ENCODE results near the gene GALNT10.

GALNT10 gene

DNA sequence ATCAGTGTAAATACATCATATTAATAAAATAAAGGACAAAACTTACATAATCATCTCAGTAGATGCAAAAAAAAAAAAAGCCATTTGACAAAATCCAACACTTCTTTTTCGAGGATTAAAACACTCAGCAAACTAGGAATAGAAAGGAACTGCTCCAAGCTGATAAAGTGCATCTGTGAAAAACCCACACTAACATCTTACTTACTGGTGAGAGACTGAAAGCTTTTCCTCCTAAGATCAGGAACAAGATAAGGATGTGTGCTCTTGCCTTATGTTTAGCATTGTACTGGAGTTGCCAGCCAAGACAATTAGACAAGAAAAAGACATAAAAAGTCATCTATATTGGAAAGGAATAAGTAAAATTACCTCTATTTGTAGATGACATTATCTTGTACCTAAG is 135.0 kb downstream of the GALNT10 start:
- Histone ChIP-seq H3K4me1 (ENCODE audit: insufficient read depth, low read length) (no peaks in the 10 kb centered on the region), H3K36me3 (ENCODE audit: insufficient read depth, low read length) (no peaks in the 10 kb centered on the region), H3K9ac (ENCODE audit: low read depth, low read length) (no peak overlapping the region), H3K9me3 (ENCODE audit: control insufficient read depth, insufficient read depth, low read length) (no peaks in the 10 kb centered on the region)

DNA sequence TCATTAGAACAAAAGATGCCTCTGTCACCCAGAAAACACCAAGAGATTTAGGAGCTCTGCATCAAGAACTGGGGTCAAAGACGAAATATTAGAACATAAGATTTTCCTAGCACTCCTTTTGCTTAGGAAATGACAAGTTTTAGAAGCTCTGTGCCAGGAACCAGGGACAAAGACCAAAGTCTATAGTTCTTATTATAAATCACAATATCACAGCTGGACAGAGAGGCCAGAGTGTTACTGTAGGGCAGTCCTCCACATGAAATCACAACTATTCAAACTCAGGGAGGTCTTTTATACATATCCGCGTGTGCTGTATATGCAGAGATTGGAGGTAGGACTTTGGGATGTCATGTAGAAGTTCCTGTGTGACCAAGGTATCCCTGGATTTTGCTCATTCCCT is 138.5 kb downstream of the GALNT10 start:
- Histone ChIP-seq H3K36me3 (ENCODE audit: insufficient read depth, low read length) (no peaks in the 10 kb centered on the region), H3K9me3 (ENCODE audit: control insufficient read depth, insufficient read depth, low read length) (no peaks in the 10 kb centered on the region), H3K4me1 (ENCODE audit: insufficient read depth, low read length) (no peaks in the 10 kb centered on the region), H3K9ac (ENCODE audit: low read depth, low read length) (no peak overlapping the region)

DNA sequence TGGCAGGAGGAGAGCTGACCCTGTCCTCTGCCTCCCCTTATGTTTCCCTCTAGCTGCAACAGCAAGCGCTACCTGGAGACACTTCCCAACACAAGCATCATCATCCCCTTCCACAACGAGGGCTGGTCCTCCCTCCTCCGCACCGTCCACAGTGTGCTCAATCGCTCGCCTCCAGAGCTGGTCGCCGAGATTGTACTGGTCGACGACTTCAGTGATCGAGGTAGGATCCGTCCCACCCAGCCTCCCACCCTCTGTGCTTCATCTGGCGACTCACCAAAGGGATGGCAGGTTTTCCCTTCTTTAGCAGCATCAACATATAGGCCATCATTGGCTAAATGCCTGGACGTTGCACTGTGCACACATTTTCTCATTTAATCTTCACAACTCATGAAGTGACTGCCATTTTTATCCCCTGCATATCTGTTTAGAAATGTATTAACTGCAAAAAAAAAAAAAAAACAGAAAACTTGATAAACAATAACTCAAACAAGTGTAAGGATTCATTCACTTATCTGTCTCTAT is 139.0 kb downstream of the GALNT10 start:
- Histone ChIP-seq H3K36me3 (ENCODE audit: insufficient read depth, low read length) (no peaks in the 10 kb centered on the region), H3K4me1 (ENCODE audit: insufficient read depth, low read length) (no peaks in the 10 kb centered on the region), H3K9me3 (ENCODE audit: control insufficient read depth, insufficient read depth, low read length) (no peaks in the 10 kb centered on the region), H3K9ac (ENCODE audit: low read depth, low read length) (no peak overlapping the region)

DNA sequence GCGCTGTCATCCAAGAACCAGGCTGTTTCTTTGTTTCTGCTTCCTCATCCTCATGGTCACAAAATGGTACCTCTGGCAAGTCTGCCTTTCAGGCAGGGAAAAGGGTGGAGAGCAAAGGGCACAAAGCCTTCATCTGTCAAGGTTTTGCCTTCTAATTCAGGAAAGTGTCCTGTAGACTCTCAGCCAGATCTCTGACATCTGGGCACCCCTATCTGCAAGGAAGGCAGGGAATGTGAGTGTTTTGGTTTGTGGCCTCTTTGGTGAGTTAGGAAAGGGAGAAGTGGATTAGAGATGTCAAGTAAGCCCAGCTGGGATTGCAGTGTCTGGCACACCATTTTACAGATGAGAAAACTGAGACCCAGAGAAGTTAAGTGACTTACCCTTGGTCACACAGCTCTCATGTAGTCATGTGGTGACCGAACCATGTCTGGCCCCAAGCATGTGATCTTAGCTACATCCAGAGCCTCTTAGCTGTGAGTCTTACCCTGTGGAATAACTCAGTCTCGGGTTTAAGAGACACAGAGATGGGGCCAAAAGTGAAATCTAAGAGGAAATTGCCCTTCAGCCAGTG is 139.6 kb downstream of the GALNT10 start:
- H3K9me3 ChIP-seq (ENCODE audit: control insufficient read depth, insufficient read depth, low read length) = no peaks in the 10 kb centered on the region
- H3K36me3 ChIP-seq (ENCODE audit: insufficient read depth, low read length) = no peaks in the 10 kb centered on the region
- no peaks in the 10 kb centered on the region for H3K4me1 ChIP-seq (ENCODE audit: insufficient read depth, low read length)
- no peak overlapping the region for H3K9ac ChIP-seq (ENCODE audit: low read depth, low read length)

DNA sequence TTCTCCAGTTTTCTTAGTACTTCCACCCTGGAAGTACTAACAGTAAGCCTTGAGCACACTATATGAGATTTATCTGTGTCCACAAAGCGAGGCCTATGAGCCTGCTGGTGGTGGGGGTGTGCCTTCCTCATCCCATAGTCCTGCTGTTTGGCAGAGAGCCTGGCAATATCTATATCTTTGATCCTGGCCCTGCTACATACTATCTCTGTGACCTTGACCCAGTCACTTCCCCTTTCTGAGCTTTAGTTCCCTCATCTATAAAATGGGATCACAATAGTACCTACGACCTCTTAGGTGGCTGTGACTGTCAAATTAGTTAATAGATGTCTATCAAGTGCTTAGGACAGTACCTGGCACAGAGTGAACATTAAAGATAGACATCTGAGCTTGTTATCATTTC is 140.7 kb downstream of the GALNT10 start:
- H3K36me3 ChIP-seq (ENCODE audit: insufficient read depth, low read length) = no peaks in the 10 kb centered on the region
- H3K9ac ChIP-seq (ENCODE audit: low read depth, low read length) = no peak overlapping the region
- no peaks in the 10 kb centered on the region for H3K9me3 ChIP-seq (ENCODE audit: control insufficient read depth, insufficient read depth, low read length)
- no peaks in the 10 kb centered on the region for H3K4me1 ChIP-seq (ENCODE audit: insufficient read depth, low read length)

DNA sequence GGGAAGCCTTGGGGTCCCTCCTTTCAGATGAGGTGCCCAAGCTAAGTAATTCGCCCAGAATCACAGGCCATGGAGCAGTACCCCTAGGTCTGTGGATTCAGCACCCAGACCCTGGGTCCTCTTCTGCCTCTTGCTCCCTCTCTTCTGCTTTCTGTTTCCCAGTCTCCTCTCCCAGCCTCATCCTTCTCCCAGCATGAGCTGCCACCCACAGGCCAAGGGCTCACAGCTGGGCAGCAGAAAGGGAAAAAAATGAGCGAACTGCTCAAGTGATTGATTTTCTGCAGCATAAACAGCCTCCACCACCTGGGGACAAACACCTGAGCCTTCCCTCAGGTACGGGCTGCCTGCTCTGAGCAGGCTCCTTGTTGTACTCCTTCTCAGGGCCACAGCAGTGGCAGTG is 141.4 kb downstream of the GALNT10 start:
- no peaks in the 10 kb centered on the region for H3K36me3 ChIP-seq (ENCODE audit: insufficient read depth, low read length)
- H3K9ac ChIP-seq (ENCODE audit: low read depth, low read length) = no peak overlapping the region
- no peaks in the 10 kb centered on the region for H3K9me3 ChIP-seq (ENCODE audit: control insufficient read depth, insufficient read depth, low read length)
- H3K4me1 ChIP-seq (ENCODE audit: insufficient read depth, low read length) = no peaks in the 10 kb centered on the region

DNA sequence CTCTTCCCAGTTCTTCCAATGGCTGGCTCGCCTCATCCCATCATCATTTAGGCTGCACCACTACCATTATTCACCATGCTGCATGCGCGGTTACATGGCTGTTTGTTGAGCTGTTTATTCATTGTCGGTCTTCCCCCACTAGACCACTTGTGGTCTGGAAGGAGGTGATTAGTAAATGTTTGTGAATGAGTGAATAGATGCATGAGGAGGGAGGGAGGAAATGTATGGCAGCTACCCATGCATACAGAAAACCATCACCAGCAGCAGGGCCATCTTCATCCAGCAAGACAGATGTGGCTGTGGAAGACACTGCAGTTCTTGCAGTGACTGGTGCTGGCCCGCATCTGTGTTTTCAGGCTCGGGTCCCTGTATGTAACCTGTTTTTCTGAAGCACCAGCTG is 141.9 kb downstream of the GALNT10 start:
- Histone ChIP-seq H3K9me3 (ENCODE audit: control insufficient read depth, insufficient read depth, low read length) (no peaks in the 10 kb centered on the region), H3K4me1 (ENCODE audit: insufficient read depth, low read length) (no peaks in the 10 kb centered on the region), H3K9ac (ENCODE audit: low read depth, low read length) (no peak overlapping the region), H3K36me3 (ENCODE audit: insufficient read depth, low read length) (no peaks in the 10 kb centered on the region)

DNA sequence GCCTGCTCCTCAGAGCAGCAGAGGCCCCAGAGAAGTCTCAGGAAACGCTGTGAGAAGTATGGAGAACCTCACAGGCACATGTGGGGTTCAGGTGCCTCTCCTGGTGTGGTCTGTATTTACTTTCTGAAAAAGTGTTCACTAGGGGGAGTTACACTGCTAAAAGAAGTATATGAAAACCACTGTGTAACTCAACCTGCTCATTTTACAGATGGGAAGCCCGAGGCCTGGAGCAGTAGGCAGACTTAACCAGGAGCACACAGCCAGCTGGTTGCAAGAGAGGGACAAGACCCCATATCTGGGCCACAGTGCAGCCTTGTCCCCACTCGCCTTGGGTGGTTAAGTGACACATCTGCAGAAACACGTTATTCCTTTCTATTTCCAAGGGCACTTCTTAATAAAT is 142.5 kb downstream of the GALNT10 start:
- Histone ChIP-seq H3K9me3 (ENCODE audit: control insufficient read depth, insufficient read depth, low read length) (no peaks in the 10 kb centered on the region), H3K36me3 (ENCODE audit: insufficient read depth, low read length) (no peaks in the 10 kb centered on the region), H3K9ac (ENCODE audit: low read depth, low read length) (no peak overlapping the region), H3K4me1 (ENCODE audit: insufficient read depth, low read length) (no peaks in the 10 kb centered on the region)

DNA sequence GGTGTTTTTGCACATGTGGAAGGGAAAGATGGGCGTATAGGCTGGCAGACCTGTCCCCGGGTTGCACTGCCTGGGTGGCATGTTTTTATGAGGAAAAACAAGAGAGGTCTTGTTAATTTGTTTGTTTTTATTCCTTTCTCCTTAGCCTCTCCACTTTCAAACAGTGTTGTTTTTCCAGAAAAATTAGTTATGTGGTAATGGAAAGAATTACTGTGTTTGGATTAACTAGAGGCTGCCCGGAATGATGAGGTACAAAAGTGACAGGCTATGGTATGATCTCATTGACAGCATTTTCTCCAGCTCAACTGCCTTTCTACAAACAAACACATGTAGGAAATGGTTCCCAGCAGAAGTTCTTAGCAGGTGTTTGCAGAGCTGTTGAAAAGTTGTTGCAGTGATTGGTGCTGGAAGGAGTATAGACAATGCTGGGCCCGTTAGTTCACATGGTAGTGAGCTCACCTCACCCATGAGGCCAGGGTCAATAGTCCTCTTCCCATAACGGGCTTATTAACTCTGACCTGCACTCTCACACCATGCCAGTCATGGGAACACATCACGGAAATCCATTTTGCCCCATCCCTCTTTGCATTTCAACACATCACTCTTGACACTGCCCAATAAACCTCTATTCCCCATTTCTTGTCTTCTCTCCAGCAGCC is 144.0 kb downstream of the GALNT10 start:
- Histone ChIP-seq H3K9ac (ENCODE audit: low read depth, low read length) (no peak overlapping the region), H3K36me3 (ENCODE audit: insufficient read depth, low read length) (no peaks in the 10 kb centered on the region), H3K9me3 (ENCODE audit: control insufficient read depth, insufficient read depth, low read length) (no peaks in the 10 kb centered on the region), H3K4me1 (ENCODE audit: insufficient read depth, low read length) (no peaks in the 10 kb centered on the region)

DNA sequence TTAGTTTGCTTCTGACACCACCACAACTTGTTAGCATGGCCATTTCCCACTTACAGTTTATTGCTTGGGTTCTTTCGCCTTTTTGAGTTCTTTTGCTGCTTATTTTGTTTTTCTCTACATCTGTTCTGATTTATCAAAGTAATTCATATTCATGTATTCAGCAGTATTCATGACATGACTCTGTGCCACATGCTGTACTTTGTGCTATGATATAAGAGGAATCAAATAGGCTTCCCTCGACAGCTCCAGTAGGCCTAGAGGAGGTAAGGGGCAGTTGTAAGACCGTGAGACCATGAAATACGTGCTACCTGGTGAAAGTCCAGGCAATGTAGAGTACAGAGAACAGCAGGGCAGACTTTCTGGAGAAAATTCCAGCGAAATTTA is 144.5 kb downstream of the GALNT10 start:
- Histone ChIP-seq H3K9ac (ENCODE audit: low read depth, low read length) (no peak overlapping the region), H3K36me3 (ENCODE audit: insufficient read depth, low read length) (no peaks in the 10 kb centered on the region), H3K9me3 (ENCODE audit: control insufficient read depth, insufficient read depth, low read length) (no peaks in the 10 kb centered on the region), H3K4me1 (ENCODE audit: insufficient read depth, low read length) (no peaks in the 10 kb centered on the region)

DNA sequence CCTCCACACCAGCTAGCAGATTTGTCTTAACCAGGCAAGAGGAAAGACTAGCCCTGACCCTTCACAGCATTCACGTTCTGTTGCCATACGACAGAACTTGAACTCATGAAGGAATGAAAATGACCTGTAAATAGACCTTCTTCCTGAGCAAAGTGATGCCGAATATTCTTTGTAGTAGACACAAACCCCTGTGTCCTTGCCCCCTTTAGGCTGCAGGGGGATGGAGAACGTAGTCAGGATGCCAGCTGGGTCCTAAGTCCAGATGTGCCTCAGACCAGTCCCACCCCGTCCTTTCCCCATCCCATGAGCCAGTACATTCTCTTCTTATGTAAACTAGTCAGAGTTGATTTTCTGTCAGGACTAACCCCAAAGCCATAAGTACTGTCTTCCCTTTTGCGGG is 151.1 kb downstream of the GALNT10 start:
- H3K9me3 ChIP-seq (ENCODE audit: control insufficient read depth, insufficient read depth, low read length) = no peaks in the 10 kb centered on the region
- H3K9ac ChIP-seq (ENCODE audit: low read depth, low read length) = no peak overlapping the region
- no peaks in the 10 kb centered on the region for H3K36me3 ChIP-seq (ENCODE audit: insufficient read depth, low read length)
- no peaks in the 10 kb centered on the region for H3K4me1 ChIP-seq (ENCODE audit: insufficient read depth, low read length)

DNA sequence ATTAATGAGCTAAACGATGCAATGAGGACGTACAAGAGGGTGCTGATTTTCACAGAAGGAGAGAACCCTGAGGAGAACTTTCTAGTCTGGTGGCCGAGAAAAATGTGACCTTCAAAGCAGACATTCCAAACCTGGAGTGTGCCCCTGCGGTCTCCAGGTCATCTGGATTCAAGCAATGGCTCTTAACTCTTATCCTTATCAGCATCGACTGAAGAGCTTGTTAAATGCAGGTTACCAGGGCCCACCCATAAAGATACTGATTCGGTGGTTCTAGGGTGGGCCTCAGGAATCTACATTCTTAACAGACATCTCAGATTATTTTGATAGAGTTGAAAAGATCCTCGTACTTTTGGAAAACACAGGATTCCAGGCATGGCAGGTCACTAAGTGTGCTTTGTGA is 151.7 kb downstream of the GALNT10 start:
- Histone ChIP-seq H3K4me1 (ENCODE audit: insufficient read depth, low read length) (no peaks in the 10 kb centered on the region), H3K9ac (ENCODE audit: low read depth, low read length) (no peak overlapping the region), H3K36me3 (ENCODE audit: insufficient read depth, low read length) (no peaks in the 10 kb centered on the region), H3K9me3 (ENCODE audit: control insufficient read depth, insufficient read depth, low read length) (no peaks in the 10 kb centered on the region)

DNA sequence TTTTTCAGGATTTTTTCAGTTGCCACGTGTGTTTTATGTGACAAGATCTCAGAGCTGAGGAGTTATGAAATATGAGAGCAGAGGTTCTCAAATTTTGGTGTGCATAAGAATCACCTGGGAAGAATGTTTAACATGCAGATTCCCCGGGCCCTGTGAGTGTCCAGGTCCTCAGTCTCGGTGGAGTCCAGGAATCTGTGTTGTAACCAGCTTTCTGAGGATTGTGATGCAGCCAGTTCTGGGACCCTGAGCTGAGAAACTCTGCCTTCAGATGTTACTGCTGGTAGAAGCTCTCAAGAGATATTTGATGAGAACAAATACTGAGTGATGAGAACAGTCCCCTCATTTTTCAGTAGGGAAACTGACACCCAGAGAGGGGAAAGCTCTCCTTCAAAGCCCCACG is 152.4 kb downstream of the GALNT10 start:
- no peaks in the 10 kb centered on the region for H3K36me3 ChIP-seq (ENCODE audit: insufficient read depth, low read length)
- H3K4me1 ChIP-seq (ENCODE audit: insufficient read depth, low read length) = no peaks in the 10 kb centered on the region
- no peaks in the 10 kb centered on the region for H3K9me3 ChIP-seq (ENCODE audit: control insufficient read depth, insufficient read depth, low read length)
- no peak overlapping the region for H3K9ac ChIP-seq (ENCODE audit: low read depth, low read length)

DNA sequence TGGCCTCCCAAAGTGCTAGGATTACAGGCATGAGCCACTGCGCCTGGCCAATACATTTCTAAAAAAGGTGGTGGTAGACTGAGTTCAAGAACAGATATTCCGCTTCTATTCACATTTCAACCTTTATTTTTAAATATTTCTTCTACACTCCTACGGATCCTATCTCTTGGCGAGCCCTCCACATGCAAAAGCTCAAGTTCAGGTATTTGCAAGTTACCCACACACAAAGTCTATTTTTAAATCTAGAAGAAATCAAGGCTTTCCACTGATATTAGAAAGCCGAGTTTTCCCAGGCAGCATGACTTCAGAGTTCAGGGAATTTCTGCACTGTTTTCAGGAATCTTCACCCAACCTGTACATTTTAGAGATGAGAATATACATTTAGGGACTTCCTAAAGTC is 153.9 kb downstream of the GALNT10 start:
- H3K9me3 ChIP-seq (ENCODE audit: control insufficient read depth, insufficient read depth, low read length) = no peaks in the 10 kb centered on the region
- no peak overlapping the region for H3K9ac ChIP-seq (ENCODE audit: low read depth, low read length)
- no peaks in the 10 kb centered on the region for H3K4me1 ChIP-seq (ENCODE audit: insufficient read depth, low read length)
- H3K36me3 ChIP-seq (ENCODE audit: insufficient read depth, low read length) = no peaks in the 10 kb centered on the region

DNA sequence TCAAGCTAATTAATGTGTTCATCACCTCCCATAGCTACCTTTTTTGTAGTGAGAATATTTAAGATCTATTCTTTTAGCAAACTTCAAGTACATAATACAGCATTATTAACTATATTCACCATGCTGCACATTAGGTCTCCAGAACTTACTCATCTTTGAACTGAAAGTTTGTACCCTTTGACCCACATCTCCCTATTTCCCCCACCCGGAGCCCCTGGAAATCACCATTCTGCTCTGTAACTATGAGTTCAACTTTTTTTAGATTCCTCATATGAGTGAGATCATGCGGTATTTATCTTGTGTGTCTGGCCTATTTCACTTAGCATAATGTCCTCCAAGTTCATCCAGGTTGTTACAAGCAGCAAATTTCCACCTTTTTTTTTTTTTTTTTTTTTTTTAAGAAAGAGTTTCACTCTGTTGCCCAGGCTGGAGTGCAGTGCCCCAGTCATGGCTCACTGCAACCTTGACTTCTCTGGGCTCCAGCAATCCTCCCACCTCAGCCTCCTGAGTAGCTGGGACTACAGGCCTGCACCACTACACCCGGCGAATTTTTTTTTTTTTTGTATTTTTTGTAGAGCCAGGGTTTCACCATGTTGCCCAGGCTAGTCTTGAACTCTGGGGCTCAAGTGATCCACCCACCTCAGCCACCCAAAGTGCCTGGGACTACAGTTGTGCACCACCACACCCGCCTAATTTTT is 154.9 kb downstream of the GALNT10 start:
- H3K9ac ChIP-seq (ENCODE audit: low read depth, low read length) = no peak overlapping the region; the same call in 1 of the 2 replicates
- H3K9me3 ChIP-seq (ENCODE audit: control insufficient read depth, insufficient read depth, low read length) = no peaks in the 10 kb centered on the region
- no peaks in the 10 kb centered on the region for H3K36me3 ChIP-seq (ENCODE audit: insufficient read depth, low read length)
- no peaks in the 10 kb centered on the region for H3K4me1 ChIP-seq (ENCODE audit: insufficient read depth, low read length)

Measured in ES-I3 (cell line).